NCI-H128 (cell line): ENCODE results near the gene CHMP2B.
"Not testable (repeated sequence)": the region's sequence is repeated elsewhere in the genome, so short reads cannot be mapped to it uniquely, and the experiment has no call there.

Experiments
- DNase-seq: peaks from one replicate; lab custom pipeline; 2025; ENCODE audit not compliant: unreplicated experiment; lab: John Stamatoyannopoulos, UW

Gene CHMP2B

DNA sequence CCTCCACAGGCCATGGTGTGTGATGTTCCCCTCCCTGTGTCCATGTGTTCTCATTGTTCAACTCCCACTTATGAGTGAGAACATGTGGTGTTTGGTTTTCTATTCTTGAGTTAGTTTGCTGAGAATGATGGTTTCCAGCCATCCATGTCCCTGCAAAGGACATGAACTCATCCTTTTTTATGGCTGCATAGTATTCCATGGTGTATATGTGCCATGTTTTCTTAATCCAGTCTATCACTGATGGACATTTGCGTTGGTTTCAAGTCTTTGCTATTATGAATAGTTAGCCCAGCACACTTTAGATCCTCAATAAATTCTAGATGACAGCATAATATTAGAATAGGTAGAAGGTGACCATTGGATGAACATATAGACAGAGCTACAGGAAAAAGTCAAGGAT is 77.9 kb downstream of the CHMP2B start:
- not testable (repeated sequence) for DNase-seq
